HCT116 (cell line): Measurements from ENCODE around the gene TMEM131. TPM values are rescaled to one million over a fixed set of nuclear protein-coding genes. Genes with fewer than 3 reads are reported as not detected.

ENCODE experiments used
- ATAC-seq: fragments of 200-7000 bp; cut with Tn5 transposase; 2 replicates; pipeline ENCODE4 v1.9.1; 2020; ENCODE audit warnings: mild to moderate bottlenecking, moderate library complexity
- BruUV-seq: library from RNA; stranded (reverse); fragments of 400-500 nt; replicated peaks from 2 replicates; lab custom pipeline; 2021; lab: Mats Ljungman, UMichigan
- CTCF ChIA-PET: fragments of 300-600 bp; sonication (Branson Sonifier 250); formaldehyde crosslinking; loops from one replicate; lab custom pipeline; 2021; ENCODE audit warnings: antibody characterized with exemption; lab: Charles Lee
- POLR2A ChIA-PET: fragments of 300-600, 350-600 bp; sonication (Branson Sonifier 250); formaldehyde crosslinking; loops from one replicate; lab custom pipeline; 2021; ENCODE audit warnings: antibody characterized with exemption; lab: Charles Lee
- RAD21 ChIA-PET, 2 experiments: fragments of 300-600 bp; sonication (Branson Sonifier 250); formaldehyde crosslinking; loops; one replicate each; lab custom pipeline; 2023; ENCODE audit warnings: low total read pairs in 2 of 2; ENCODE audit not compliant: uncharacterized antibody in 2 of 2, unreplicated experiment in 2 of 2, low non-redundant PET in 1 of 2; lab: Charles Lee
- DNase-seq: peaks from one replicate; pipeline ENCODE4 v3.0.0-alpha.2; 2010; ENCODE audit warnings: low read depth, low spot score
- H2AFZ ChIP-seq: fragments of 200-600 bp; shearing (Covaris generic), sonication (generic); 2 replicates; pipeline ENCODE4 v1.6.1; 2017; ENCODE audit warnings: low read depth, mixed run types, mixed read lengths, antibody characterized with exemption, low read length; ENCODE audit not compliant: poor library complexity, severe bottlenecking
- H3K27ac ChIP-seq: 2 replicates; pipeline ENCODE4 v1.5.1; 2012; ENCODE audit warnings: low read depth, low read length
- H3K27me3 ChIP-seq: fragments of 200-600 bp; sonication (generic); 2 replicates; pipeline ENCODE4 v1.6.1; 2016; ENCODE audit warnings: mixed run types, low read length, mixed read lengths; ENCODE audit not compliant: insufficient read depth
- H3K36me3 ChIP-seq, 2 experiments: fragments of 200-500 bp in 1 of 2; fragments of 200-600 bp in 1 of 2; sonication (Bioruptor generic) in 1 of 2; sonication (generic) in 1 of 2; 2 replicates each; pipeline versions ENCODE4 v1.5.1 to v1.6.1; 2014 to 2016; ENCODE audit warnings: low read length in 2 of 2, inconsistent platforms in 1 of 2, mixed read lengths in 1 of 2, mixed run types in 1 of 2; ENCODE audit not compliant: insufficient read depth in 2 of 2, control insufficient read depth in 1 of 2
- H3K4me1 ChIP-seq, 2 experiments: fragments of 200-600 bp in 1 of 2; sonication (generic) in 1 of 2; 2 replicates each; pipeline versions ENCODE4 v1.5.1 to v1.6.1; 2012 to 2017; ENCODE audit warnings: low read length in 2 of 2, inconsistent platforms in 1 of 2, mild to moderate bottlenecking in 1 of 2, mixed read lengths in 1 of 2, mixed run types in 1 of 2, moderate library complexity in 1 of 2; ENCODE audit not compliant: insufficient read depth in 2 of 2, control insufficient read depth in 1 of 2
- H3K4me2 ChIP-seq: fragments of 200-600 bp; sonication (generic); 2 replicates; pipeline ENCODE4 v1.6.1; 2017; ENCODE audit warnings: mixed run types, low read length, mixed read lengths
- H3K4me3 ChIP-seq, 2 experiments: fragments of 200-600 bp in 1 of 2; sonication (generic) in 1 of 2; replicated peaks in 1 of 2; 2 replicates each; pipeline ENCODE4 v1.5.1; 2011 to 2016; ENCODE audit warnings: low read length in 2 of 2, control low read depth in 1 of 2, low read depth in 1 of 2, mild to moderate bottlenecking in 1 of 2, mixed read lengths in 1 of 2, mixed run types in 1 of 2
- H3K79me2 ChIP-seq: fragments of 200-600 bp; sonication (generic); 2 replicates; pipeline ENCODE4 v1.6.1; 2017; ENCODE audit warnings: mild to moderate bottlenecking, mixed run types, low read length, moderate library complexity, mixed read lengths; ENCODE audit not compliant: insufficient read depth
- H3K9ac ChIP-seq: fragments of 200-600 bp; sonication (generic); 2 replicates; pipeline ENCODE4 v1.6.1; 2016; ENCODE audit warnings: low read length, mixed read lengths
- H3K9me2 ChIP-seq: fragments of 200-600 bp; sonication (generic), shearing (Covaris generic); 2 replicates; pipeline ENCODE4 v1.6.1; 2017; ENCODE audit warnings: mixed run types, mild to moderate bottlenecking, moderate library complexity; ENCODE audit not compliant: insufficient read depth
- H3K9me3 ChIP-seq, 2 experiments: fragments of 200-500 bp in 1 of 2; fragments of 200-600 bp in 1 of 2; sonication (Bioruptor generic) in 1 of 2; sonication (generic) in 1 of 2; 2 replicates each; pipeline ENCODE4 v1.6.1; 2014 to 2017; ENCODE audit warnings: low read length in 2 of 2, mixed read lengths in 2 of 2, inconsistent platforms in 1 of 2, low read depth in 1 of 2, mild to moderate bottlenecking in 1 of 2, mixed run types in 1 of 2, moderate library complexity in 1 of 2; ENCODE audit not compliant: control insufficient read depth in 1 of 2, insufficient read depth in 1 of 2
- H4K20me1 ChIP-seq: fragments of 200-600 bp; sonication (generic), shearing (Covaris generic); 2 replicates; pipeline ENCODE4 v1.6.1; 2017; ENCODE audit warnings: mixed run types, mild to moderate bottlenecking, moderate library complexity; ENCODE audit not compliant: insufficient read depth
- ATF3 ChIP-seq: IDR thresholded peaks from 2 replicates; pipeline ENCODE4 v1.6.1; 2012
- CBX3 ChIP-seq: IDR thresholded peaks from 2 replicates; pipeline ENCODE4 v1.6.1; 2012; ENCODE audit warnings: low read depth
- EGR1 ChIP-seq: IDR thresholded peaks from 2 replicates; pipeline ENCODE4 v1.6.1; 2012; ENCODE audit warnings: low read depth
- ELF1 ChIP-seq: IDR thresholded peaks from 2 replicates; pipeline ENCODE4 v1.6.1; 2012; ENCODE audit warnings: low read depth, borderline replicate concordance
- EZH2phosphoT487 ChIP-seq: fragments of 200-600 bp; IDR thresholded peaks from 2 replicates; pipeline ENCODE4 v1.6.1; 2018; ENCODE audit warnings: antibody characterized with exemption, borderline replicate concordance
- JUND ChIP-seq: IDR thresholded peaks from 2 replicates; pipeline ENCODE4 v1.6.1; 2012
- MAX ChIP-seq: IDR thresholded peaks from 2 replicates; pipeline ENCODE4 v1.6.1; 2012
- POLR2AphosphoS5 ChIP-seq: IDR thresholded peaks from 2 replicates; pipeline ENCODE4 v1.6.1; 2011; ENCODE audit warnings: mild to moderate bottlenecking, low read depth, low read length, moderate library complexity
- REST ChIP-seq: IDR thresholded peaks from 2 replicates; pipeline ENCODE4 v1.6.1; 2012; ENCODE audit warnings: low read depth
- TCF7L2 ChIP-seq: IDR thresholded peaks from 2 replicates; pipeline ENCODE4 v1.7.0; 2011; ENCODE audit warnings: borderline replicate concordance, inconsistent platforms; ENCODE audit not compliant: insufficient read depth, insufficient read length; ENCODE audit errors: extremely low read depth
- YY1 ChIP-seq: IDR thresholded peaks from 2 replicates; pipeline ENCODE4 v1.6.1; 2011; ENCODE audit warnings: low read length, low read depth, moderate library complexity, mild to moderate bottlenecking; ENCODE audit not compliant: insufficient replicate concordance; ENCODE audit errors: extremely low read depth
- ZFX ChIP-seq: fragments of 450-650 bp; IDR thresholded peaks from 2 replicates; pipeline ENCODE4 v1.6.1; 2017
- ZNF274 ChIP-seq: fragments of 200-500 bp; sonication (Bioruptor generic); IDR thresholded peaks from 2 replicates; pipeline ENCODE4 v1.6.1; 2014; ENCODE audit warnings: mild to moderate bottlenecking, low read depth, low read length, inconsistent platforms
- intact Hi-C: fragments of 100-400 bp; cut with micrococcal nuclease; formaldehyde crosslinking; loops from 2 replicates; pipeline ENCODE4 v1.10.0; 2022
- total RNA-seq: library from RNA; stranded (reverse); gene quantifications from one replicate; pipeline ENCODE4 v1.2.1, GENCODE V29; 2021; ENCODE audit not compliant: unreplicated experiment

The TMEM131 gene
- total RNA-seq, 1 experiment from 2014 or later: 51.5 TPM

- Histone ChIP-seq H3K4me2 (no peak overlapping the region), H3K4me1 (no peaks in the 10 kb centered on the region), H3K4me3 (no peak overlapping the region), H3K79me2 (no peaks in the 10 kb centered on the region), H3K36me3 (no peaks in the 10 kb centered on the region), H3K27me3 (no peaks in the 10 kb centered on the region), H3K27ac (no peak overlapping the region), H4K20me1 (no peaks in the 10 kb centered on the region), H2AFZ (no peak overlapping the region), H3K9ac (no peak overlapping the region), H3K9me2 (no peaks in the 10 kb centered on the region), H3K9me3 (no peaks in the 10 kb centered on the region)
- ATAC-seq: no peak; the same call in 1 of the 2 replicates
- no TSS peak for BruUV-seq
- CTCF ChIA-PET: no interaction called here
- no peak for DNase-seq
- intact Hi-C loops: no loop called here
- no peak for TF ChIP-seq REST
- no peak for TF ChIP-seq MAX
- no peak for TF ChIP-seq JUND
- no peak for TF ChIP-seq ELF1
- no peak for TF ChIP-seq ZFX
- no peak for TF ChIP-seq POLR2AphosphoS5
- no peak for TF ChIP-seq YY1
- TF ChIP-seq EZH2phosphoT487: no peak
- TF ChIP-seq ATF3: no peak
- TF ChIP-seq CBX3: no peak
- no peak for TF ChIP-seq TCF7L2
- no peak for TF ChIP-seq ZNF274
- no peak for TF ChIP-seq EGR1
- RAD21 ChIA-PET: no interaction called here
- POLR2A ChIA-PET: no interaction called here
Measured at GRCh38 chr2:98026927-98027522, 31.3 kb upstream of the TMEM131 start.
